ENCODE data around the gene OR1F1.
"Not testable (repeated sequence)": the region's sequence is repeated elsewhere in the genome, so short reads cannot be mapped to it uniquely, and the experiment has no call there.

The OR1F1 gene

GRCh38 chr16:3205939-3206338 is 17.9 kb downstream of the OR1F1 start:
- DNase-seq: not testable (repeated sequence)

- no peak for DNase-seq
Observed at GRCh38 chr16:3207086-3207953, 19.3 kb downstream of the OR1F1 start.

- no peak for DNase-seq
Observed at GRCh38 chr16:3212006-3212405, 24.0 kb downstream of the OR1F1 start.

GRCh38 chr16:3212567-3212966 is 24.6 kb downstream of the OR1F1 start:
- DNase-seq: no peak

GRCh38 chr16:3214904-3215600 is 27.0 kb downstream of the OR1F1 start:
- DNase-seq: no peak

GRCh38 chr16:3215601-3216262 is 27.7 kb downstream of the OR1F1 start:
- DNase-seq: no peak

- no peak for DNase-seq
Observed at GRCh38 chr16:3216263-3216640, 28.2 kb downstream of the OR1F1 start.

GRCh38 chr16:3220839-3221238 is 32.8 kb downstream of the OR1F1 start:
- no peak for DNase-seq

- no peak for DNase-seq
Observed at GRCh38 chr16:3223913-3224515, 36.0 kb downstream of the OR1F1 start.

GRCh38 chr16:3234543-3234856 is 46.5 kb downstream of the OR1F1 start:
- no peak for DNase-seq

- DNase-seq: peak; percentile 97
Observed at GRCh38 chr16:3234857-3235561, 47.0 kb downstream of the OR1F1 start, which contains the start of gene ZNF200. TSS of gene ZNF200 (minus strand) at chr16:3235158. CDS start at chr16:3233755, 1,403 bp downstream.

GRCh38 chr16:3235856-3236669 is 48.1 kb downstream of the OR1F1 start:
- DNase-seq: no peak

- DNase-seq: no peak
Observed at GRCh38 chr16:3241761-3242160, 53.8 kb downstream of the OR1F1 start.

- no peak for DNase-seq
Observed at GRCh38 chr16:3242709-3243108, 54.7 kb downstream of the OR1F1 start.

GRCh38 chr16:3243882-3244281 is 55.9 kb downstream of the OR1F1 start:
- DNase-seq: no peak

- no peak for DNase-seq
Observed at GRCh38 chr16:3246002-3246401, 58.0 kb downstream of the OR1F1 start.

- DNase-seq: no peak
Observed at GRCh38 chr16:3246876-3247275, 58.9 kb downstream of the OR1F1 start.

- no peak for DNase-seq
Observed at GRCh38 chr16:3248596-3248995, 60.6 kb downstream of the OR1F1 start.

- DNase-seq: no peak
Observed at GRCh38 chr16:3249020-3249419, 61.0 kb downstream of the OR1F1 start.

GRCh38 chr16:3249451-3249850 is 61.4 kb downstream of the OR1F1 start:
- no peak for DNase-seq

GRCh38 chr16:3252967-3253366 is 65.0 kb downstream of the OR1F1 start:
- no peak for DNase-seq

- DNase-seq: peak; percentile 10
Observed at GRCh38 chr16:3254309-3254708, 66.3 kb downstream of the OR1F1 start.
